C4-2B (cell line): ENCODE measurements around the gene FAM131A.

Experiments
- ZFX ChIP-seq: fragments of 450-650 bp; IDR thresholded peaks from 2 replicates; pipeline ENCODE4 v1.6.1; 2017
- TF ChIP-seq, protein P1 (sequence below): fragments of 450-650 bp; conservative IDR thresholded peaks from 2 replicates; pipeline ENCODE4 v1.5.1; 2017; ENCODE audit warnings: mild to moderate bottlenecking

DNA sequence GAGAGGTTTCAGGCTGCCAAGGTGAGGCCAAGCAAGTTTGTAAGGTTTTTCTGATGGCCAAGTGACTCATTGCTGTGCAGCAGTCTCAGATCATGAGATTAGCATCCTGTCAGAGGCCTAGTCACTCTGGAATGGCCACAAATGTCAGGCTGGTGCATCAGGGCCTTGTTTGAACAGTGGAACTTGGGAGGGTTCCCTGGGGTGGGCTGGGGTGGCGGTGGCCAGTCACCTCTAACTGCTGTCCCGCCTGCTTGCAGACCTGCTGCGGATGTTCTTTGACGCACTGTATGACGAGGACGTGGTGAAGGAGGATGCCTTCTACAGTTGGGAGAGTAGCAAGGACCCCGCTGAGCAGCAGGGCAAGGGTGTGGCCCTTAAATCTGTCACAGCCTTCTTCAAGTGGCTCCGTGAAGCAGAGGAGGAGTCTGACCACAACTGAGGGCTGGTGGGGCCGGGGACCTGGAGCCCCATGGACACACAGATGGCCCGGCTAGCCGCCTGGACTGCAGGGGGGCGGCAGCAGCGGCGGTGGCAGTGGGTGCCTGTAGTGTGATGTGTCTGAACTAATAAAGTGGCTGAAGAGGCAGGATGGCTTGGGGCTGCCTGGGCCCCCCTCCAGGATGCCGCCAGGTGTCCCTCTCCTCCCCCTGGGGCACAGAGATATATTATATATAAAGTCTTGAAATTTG lies 2.8 kb upstream of the FAM131A start:
- TF ChIP-seq, protein P1, sequence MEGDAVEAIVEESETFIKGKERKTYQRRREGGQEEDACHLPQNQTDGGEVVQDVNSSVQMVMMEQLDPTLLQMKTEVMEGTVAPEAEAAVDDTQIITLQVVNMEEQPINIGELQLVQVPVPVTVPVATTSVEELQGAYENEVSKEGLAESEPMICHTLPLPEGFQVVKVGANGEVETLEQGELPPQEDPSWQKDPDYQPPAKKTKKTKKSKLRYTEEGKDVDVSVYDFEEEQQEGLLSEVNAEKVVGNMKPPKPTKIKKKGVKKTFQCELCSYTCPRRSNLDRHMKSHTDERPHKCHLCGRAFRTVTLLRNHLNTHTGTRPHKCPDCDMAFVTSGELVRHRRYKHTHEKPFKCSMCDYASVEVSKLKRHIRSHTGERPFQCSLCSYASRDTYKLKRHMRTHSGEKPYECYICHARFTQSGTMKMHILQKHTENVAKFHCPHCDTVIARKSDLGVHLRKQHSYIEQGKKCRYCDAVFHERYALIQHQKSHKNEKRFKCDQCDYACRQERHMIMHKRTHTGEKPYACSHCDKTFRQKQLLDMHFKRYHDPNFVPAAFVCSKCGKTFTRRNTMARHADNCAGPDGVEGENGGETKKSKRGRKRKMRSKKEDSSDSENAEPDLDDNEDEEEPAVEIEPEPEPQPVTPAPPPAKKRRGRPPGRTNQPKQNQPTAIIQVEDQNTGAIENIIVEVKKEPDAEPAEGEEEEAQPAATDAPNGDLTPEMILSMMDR, result no peak
- TF ChIP-seq ZFX, result no peak
